Measurements from ENCODE around the gene PDE7B. TPM values are rescaled to one million over a fixed set of nuclear protein-coding genes. Genes with fewer than 3 reads are reported as not detected.
"Not testable (repeated sequence)": the region's sequence is repeated elsewhere in the genome, so short reads cannot be mapped to it uniquely, and the experiment has no call there.

Gene PDE7B
- total RNA-seq, 1 donor from 2014 or later = 5.7 TPM

GRCh38 chr6:135842618-135843392 is 8.7 kb upstream of the PDE7B start:
- no peak for DNase-seq (ENCODE audit: low spot score)

- DNase-seq (ENCODE audit: low spot score) = no peak
Observed at GRCh38 chr6:135850882-135851281, 619 bp upstream of the PDE7B start.

GRCh38 chr6:135852746-135853145 is 1.2 kb downstream of the PDE7B start:
- DNase-seq (ENCODE audit: low spot score) = no peak

- no peak for DNase-seq (ENCODE audit: low spot score)
Observed at GRCh38 chr6:135853227-135853626, 1.7 kb downstream of the PDE7B start.

GRCh38 chr6:135853986-135854385 is 2.5 kb downstream of the PDE7B start:
- DNase-seq (ENCODE audit: low spot score) = no peak

- DNase-seq (ENCODE audit: low spot score) = no peak
Observed at GRCh38 chr6:135854799-135855198, 3.3 kb downstream of the PDE7B start.

GRCh38 chr6:135858931-135859330 is 7.4 kb downstream of the PDE7B start:
- no peak for DNase-seq (ENCODE audit: low spot score)

GRCh38 chr6:135860361-135860760 is 8.9 kb downstream of the PDE7B start:
- DNase-seq (ENCODE audit: low spot score) = no peak

- DNase-seq (ENCODE audit: low spot score) = no peak
Observed at GRCh38 chr6:135861189-135861588, 9.7 kb downstream of the PDE7B start.

- not testable (repeated sequence) for DNase-seq (ENCODE audit: low spot score)
Observed at GRCh38 chr6:135864929-135865328, 13.4 kb downstream of the PDE7B start.

GRCh38 chr6:135866445-135867123 is 15.1 kb downstream of the PDE7B start:
- DNase-seq (ENCODE audit: low spot score) = no peak

GRCh38 chr6:135867332-135867731 is 15.8 kb downstream of the PDE7B start:
- DNase-seq (ENCODE audit: low spot score) = no peak

GRCh38 chr6:135869857-135870256 is 18.4 kb downstream of the PDE7B start:
- no peak for DNase-seq (ENCODE audit: low spot score)

- no peak for DNase-seq (ENCODE audit: low spot score)
Observed at GRCh38 chr6:135870722-135871121, 19.2 kb downstream of the PDE7B start.

GRCh38 chr6:135871296-135871695 is 19.8 kb downstream of the PDE7B start:
- no peak for DNase-seq (ENCODE audit: low spot score)

GRCh38 chr6:135871878-135872277 is 20.4 kb downstream of the PDE7B start:
- no peak for DNase-seq (ENCODE audit: low spot score)

GRCh38 chr6:135875446-135875845 is 23.9 kb downstream of the PDE7B start:
- no peak for DNase-seq (ENCODE audit: low spot score)

- no peak for DNase-seq (ENCODE audit: low spot score)
Observed at GRCh38 chr6:135876058-135876457, 24.6 kb downstream of the PDE7B start.

GRCh38 chr6:135877666-135878065 is 26.2 kb downstream of the PDE7B start:
- DNase-seq (ENCODE audit: low spot score) = no peak

- no peak for DNase-seq (ENCODE audit: low spot score)
Observed at GRCh38 chr6:135880066-135880972, 28.8 kb downstream of the PDE7B start.

- DNase-seq (ENCODE audit: low spot score) = no peak
Observed at GRCh38 chr6:135883045-135883444, 31.5 kb downstream of the PDE7B start.

- DNase-seq (ENCODE audit: low spot score) = no peak
Observed at GRCh38 chr6:135883536-135883935, 32.0 kb downstream of the PDE7B start.

Data from mucosa of gallbladder (tissue), 1 donor.